H1 (cell line): ENCODE results near the gene OR2F1. TPM values are rescaled to one million over a fixed set of nuclear protein-coding genes. Genes with fewer than 3 reads are reported as not detected.

Experiments
- CTCF ChIA-PET: fragments of 300-600 bp; sonication (Branson Sonifier 250); formaldehyde crosslinking; loops from one replicate; lab custom pipeline; 2021; ENCODE audit not compliant: partially characterized antibody; lab: Charles Lee
- POLR2A ChIA-PET: fragments of 300-600 bp; sonication (Branson Sonifier 250); formaldehyde crosslinking; loops from one replicate; lab custom pipeline; 2021; ENCODE audit warnings: inconsistent platforms; ENCODE audit not compliant: partially characterized antibody; lab: Charles Lee
- DNase-seq, 2 experiments: peaks; one replicate each; pipeline versions ENCODE4 v3.0.0 to v3.0.0-alpha.2; 2010 to 2022; ENCODE audit warnings: low spot score in 2 of 2, low read depth in 1 of 2, mixed read lengths in 1 of 2
- FAIRE-seq: peaks from 2 replicates; lab custom pipeline; 2011; peaks lifted over from hg19 to GRCh38; lab: Jason Lieb, UNC
- H2AFZ ChIP-seq: 2 replicates; pipeline ENCODE4 v1.8.1; 2012; ENCODE audit warnings: low read length, inconsistent platforms
- H2AK5ac ChIP-seq: 2 replicates; pipeline ENCODE4 v1.6.1; 2013; ENCODE audit warnings: low read depth, low read length
- H2BK120ac ChIP-seq: replicated peaks from 2 replicates; pipeline ENCODE3; 2013; ENCODE audit warnings: low read depth, low read length, inconsistent platforms
- H2BK12ac ChIP-seq: 2 replicates; pipeline ENCODE4 v1.6.1; 2013; ENCODE audit warnings: low read depth, low read length
- H2BK15ac ChIP-seq: 2 replicates; pipeline ENCODE4 v1.6.1; 2013; ENCODE audit warnings: low read length
- H2BK20ac ChIP-seq: 2 replicates; pipeline ENCODE4 v1.6.1; 2013; ENCODE audit warnings: low read length
- H2BK5ac ChIP-seq: 2 replicates; pipeline ENCODE4 v1.6.1; 2013; ENCODE audit warnings: low read depth, low read length
- H3K14ac ChIP-seq: 2 replicates; pipeline ENCODE4 v1.6.1; 2013; ENCODE audit warnings: inconsistent platforms; ENCODE audit not compliant: insufficient read length
- H3K18ac ChIP-seq: 2 replicates; pipeline ENCODE4 v1.6.1; 2013; ENCODE audit warnings: low read length; ENCODE audit errors: extremely low read depth
- H3K23ac ChIP-seq: 2 replicates; pipeline ENCODE4 v1.6.1; 2013; ENCODE audit warnings: inconsistent platforms; ENCODE audit not compliant: insufficient read length
- H3K23me2 ChIP-seq: 2 replicates; pipeline ENCODE4 v1.6.1; 2013; ENCODE audit warnings: low read depth, low read length
- H3K27ac ChIP-seq: 2 replicates; pipeline ENCODE4 v1.6.1; 2011; ENCODE audit warnings: low read depth, low read length, inconsistent platforms
- H3K27me3 ChIP-seq, 4 experiments: replicated peaks in 1 of 4; 1 replicate in 1 of 4; 2 replicates in 3 of 4; pipeline versions ENCODE4 v1.6.1 to v1.8.1; 2011 to 2013; ENCODE audit warnings: low read length in 3 of 4, mild to moderate bottlenecking in 3 of 4, inconsistent platforms in 2 of 4, mixed read lengths in 2 of 4, moderate library complexity in 1 of 4; ENCODE audit not compliant: control insufficient read depth in 3 of 4, insufficient read depth in 3 of 4; ENCODE audit errors: extremely low read depth in 1 of 4
- H3K36me3 ChIP-seq, 4 experiments: 2 replicates each; pipeline versions ENCODE4 v1.6.1 to v1.8.1; 2011 to 2013; ENCODE audit warnings: mild to moderate bottlenecking in 4 of 4, low read length in 3 of 4, moderate library complexity in 2 of 4, control low read depth in 1 of 4, inconsistent platforms in 1 of 4; ENCODE audit not compliant: insufficient read depth in 4 of 4, control insufficient read depth in 2 of 4
- H3K4ac ChIP-seq: replicated peaks from 2 replicates; pipeline ENCODE3; 2013; ENCODE audit warnings: low read length, low read depth, mixed read lengths, inconsistent platforms; ENCODE audit not compliant: insufficient read length
- H3K4me1 ChIP-seq, 4 experiments: replicated peaks in 1 of 4; 1 replicate in 1 of 4; 2 replicates in 3 of 4; pipeline versions ENCODE4 v1.6.1 to v1.8.1; 2011 to 2013; ENCODE audit warnings: low read length in 3 of 4, inconsistent platforms in 2 of 4, mixed read lengths in 1 of 4; ENCODE audit not compliant: insufficient read depth in 4 of 4, control insufficient read depth in 3 of 4
- H3K4me2 ChIP-seq, 2 experiments: 2 replicates each; pipeline versions ENCODE4 v1.6.1 to v1.8.1; 2011 to 2013; ENCODE audit warnings: low read depth in 2 of 2, low read length in 2 of 2, control low read depth in 1 of 2, inconsistent platforms in 1 of 2, mild to moderate bottlenecking in 1 of 2; ENCODE audit not compliant: insufficient read depth in 1 of 2
- H3K4me3 ChIP-seq, 4 experiments: fragments of 200-600, 300-600 bp in 1 of 4; sonication (generic), shearing (Covaris generic), sonication (Bioruptor Twin) in 1 of 4; 2 replicates each; pipeline versions ENCODE4 v1.5.1 to v1.8.1; 2011 to 2016; ENCODE audit warnings: low read length in 4 of 4, low read depth in 3 of 4, control low read depth in 2 of 4, inconsistent platforms in 2 of 4, mild to moderate bottlenecking in 2 of 4, mixed read lengths in 1 of 4, moderate library complexity in 1 of 4; ENCODE audit not compliant: insufficient read depth in 2 of 4; ENCODE audit errors: extremely low read depth in 1 of 4
- H3K56ac ChIP-seq: replicated peaks from 2 replicates; pipeline ENCODE3; 2013; ENCODE audit warnings: low read depth, mild to moderate bottlenecking, mixed read lengths, low read length, inconsistent platforms; ENCODE audit not compliant: insufficient read length
- H3K79me1 ChIP-seq: 2 replicates; pipeline ENCODE4 v1.6.1; 2013; ENCODE audit warnings: low read depth, low read length, control low read depth
- H3K79me2 ChIP-seq, 2 experiments: 2 replicates each; pipeline versions ENCODE4 v1.6.1 to v1.8.1; 2012 to 2013; ENCODE audit warnings: low read length in 2 of 2, mild to moderate bottlenecking in 2 of 2, inconsistent platforms in 1 of 2; ENCODE audit not compliant: insufficient read depth in 2 of 2, control insufficient read depth in 1 of 2
- H3K9ac ChIP-seq, 4 experiments: replicated peaks in 1 of 4; 1 replicate in 1 of 4; 2 replicates in 3 of 4; pipeline versions ENCODE4 v1.6.1 to v1.8.1; 2011 to 2013; ENCODE audit warnings: low read depth in 3 of 4, low read length in 3 of 4, control low read depth in 2 of 4, mild to moderate bottlenecking in 2 of 4, moderate library complexity in 2 of 4, inconsistent platforms in 1 of 4; ENCODE audit errors: extremely low read depth in 1 of 4
- H3K9me3 ChIP-seq, 2 experiments: 2 replicates each; pipeline versions ENCODE4 v1.6.1 to v1.8.1; 2012 to 2013; ENCODE audit warnings: mild to moderate bottlenecking in 2 of 2, moderate library complexity in 2 of 2, control low read depth in 1 of 2, inconsistent platforms in 1 of 2, low read depth in 1 of 2, low read length in 1 of 2, mixed read lengths in 1 of 2; ENCODE audit not compliant: insufficient read depth in 2 of 2
- H4K20me1 ChIP-seq, 2 experiments: replicated peaks in 1 of 2; 2 replicates each; pipeline versions ENCODE3 to v1.8.1; 2011 to 2013; ENCODE audit warnings: inconsistent platforms in 2 of 2, low read length in 2 of 2, mild to moderate bottlenecking in 1 of 2; ENCODE audit not compliant: insufficient read depth in 2 of 2, control insufficient read depth in 1 of 2
- H4K5ac ChIP-seq: 2 replicates; pipeline ENCODE4 v1.6.1; 2013; ENCODE audit warnings: low read length, low read depth, mixed read lengths, inconsistent platforms; ENCODE audit not compliant: insufficient read length
- H4K8ac ChIP-seq: 2 replicates; pipeline ENCODE4 v1.8.0; 2013; ENCODE audit warnings: mild to moderate bottlenecking, moderate library complexity, low read length, inconsistent platforms; ENCODE audit not compliant: insufficient read depth; ENCODE audit errors: extremely low read depth
- H4K91ac ChIP-seq: replicated peaks from 2 replicates; pipeline ENCODE3; 2013; ENCODE audit warnings: low read length, mixed read lengths, inconsistent platforms; ENCODE audit not compliant: insufficient read length
- CBX8 ChIP-seq: fragments of 300-800, 300-1000 bp; sonication (generic); IDR thresholded peaks from 2 replicates; pipeline ENCODE4 v1.7.1; 2016; ENCODE audit warnings: low read depth, low read length, borderline replicate concordance
- CEBPB ChIP-seq: IDR thresholded peaks from 2 replicates; pipeline ENCODE4 v1.6.1; 2012; ENCODE audit warnings: low read depth, low read length
- PHF8 ChIP-seq: fragments of 200-600 bp; sonication (generic); conservative IDR thresholded peaks from 2 replicates; pipeline ENCODE4 v1.7.1; 2012; ENCODE audit warnings: low read depth, mild to moderate bottlenecking, inconsistent platforms, low read length, moderate library complexity
- SIRT6 ChIP-seq: IDR thresholded peaks from one replicate; pipeline ENCODE4 v1.7.1; 2012; ENCODE audit warnings: low read length, inconsistent platforms
- SUZ12 ChIP-seq: fragments of 200-600 bp; sonication (generic); IDR thresholded peaks from 2 replicates; pipeline ENCODE4 v1.6.1; 2012; ENCODE audit warnings: mild to moderate bottlenecking, inconsistent platforms, low read length, moderate library complexity, mixed read lengths
- TAF7 ChIP-seq: optimal IDR thresholded peaks from 2 replicates; pipeline ENCODE3; 2011; ENCODE audit warnings: low read depth, mild to moderate bottlenecking, inconsistent platforms, low read length, moderate library complexity, borderline replicate concordance
- WGBS, 2 experiments: shearing (Covaris generic) in 1 of 2; methylation state at CpG; one replicate each; pipeline versions ENCODE4 v1.1.6 to v1.1.7; 2013 to 2015; ENCODE audit warnings: low lambda C conversion rate in 2 of 2, mixed read lengths in 2 of 2, inconsistent platforms in 1 of 2, low coverage in 1 of 2, missing lambda C conversion rate in 1 of 2; ENCODE audit not compliant: insufficient replicate concordance in 2 of 2, insufficient coverage in 1 of 2, insufficient read length in 1 of 2; ENCODE audit errors: extremely low coverage in 1 of 2, missing lambda C conversion rate in 1 of 2; 5-methylcytosine and 5-hydroxymethylcytosine counted together
- polyA plus RNA-seq, 7 experiments: library from polyadenylated mRNA; depleted of rRNA in 3 of 7; stranded (reverse) in 5 of 7; unstranded in 2 of 7; fragments of >200 nt in 5 of 7; fragments of 200-250 nt in 2 of 7; gene quantifications; 1 replicate in 5 of 7; 2 replicates in 1 of 7; 4 replicates in 1 of 7; pipeline versions ENCODE4 v1.2.1 to v1.2.3, GENCODE V29; 2011 to 2013; ENCODE audit warnings: missing spikeins in 2 of 7, mixed read lengths in 2 of 7
- total RNA-seq: library from RNA; stranded (reverse); fragmentation: NEBNext Ultra II Directional; extraction: Animal tissue kit (Norgen Biotek cat#: 25700); gene quantifications from 2 replicates; pipeline ENCODE4 v1.2.1, GENCODE V29; 2021

The OR2F1 gene
- total and polyA plus RNA-seq, 2 of the 8 experiments (the other 6 are each of a cell fraction or from before 2014, with no cell fraction given), result 0.19 TPM; not detected in 1

GRCh38 chr7:143965280-143965679 lies 10.6 kb downstream of the OR2F1 start:
- H3K4me1 ChIP-seq, result peaks cover 0 to 3% (median 0%) of the 10 kb centered on the region in 4 experiments; a peak in 1 of 7 replicates
- H2BK15ac ChIP-seq, result no peak overlapping the region
- H3K27ac ChIP-seq, result no peak overlapping the region
- POLR2A ChIA-PET, result no interaction called here
- CTCF ChIA-PET, result interaction anchor here (0.6 to 0.8 kb wide), 3 partner anchors 31 to 187 kb away, joined by 3 to 4 read pairs (median 3); no protein-coding TSS in a partner anchor
- FAIRE-seq, result no peak
- no peak overlapping the region for H3K23ac ChIP-seq
- H4K91ac ChIP-seq, result no peak overlapping the region
- no peak overlapping the region for H3K9ac ChIP-seq
- no peaks in the 10 kb centered on the region for H3K9me3 ChIP-seq
- H2BK120ac ChIP-seq, result no peak overlapping the region
- no peak for DNase-seq
- no peaks in the 10 kb centered on the region for H3K79me1 ChIP-seq
- H3K23me2 ChIP-seq, result no peaks in the 10 kb centered on the region
- no peaks in the 10 kb centered on the region for H4K20me1 ChIP-seq
- H2BK12ac ChIP-seq, result no peak overlapping the region
- no peaks in the 10 kb centered on the region for H3K36me3 ChIP-seq
- no peak overlapping the region for H2BK5ac ChIP-seq
- H2BK20ac ChIP-seq, result no peak overlapping the region
- H3K14ac ChIP-seq, result no peak overlapping the region
- no peak overlapping the region for H3K4me3 ChIP-seq
- H3K4me2 ChIP-seq, result no peak overlapping the region
- 94% methylated on average over 2 of the region's 2 CpGs; no CpG with 5 or more reads in 1 of the 2 experiments for WGBS, 2 experiments
- TF ChIP-seq CEBPB (no peak), CBX8 (no peak), PHF8 (no peak), SUZ12 (no peak), SIRT6 (no peak), TAF7 (no peak)
- H2AFZ ChIP-seq, result peak overlapping the region; percentile 81; the same call in 1 of the 2 replicates
- H4K5ac ChIP-seq, result no peak overlapping the region
- H3K56ac ChIP-seq, result no peak overlapping the region
- H2AK5ac ChIP-seq, result no peak overlapping the region
- no peak overlapping the region for H3K4ac ChIP-seq
- no peaks in the 10 kb centered on the region for H3K79me2 ChIP-seq
- H4K8ac ChIP-seq, result no peak overlapping the region
- H3K27me3 ChIP-seq, result no peaks in the 10 kb centered on the region
- H3K18ac ChIP-seq, result no peak overlapping the region
